Immature natural killer cell (primary cell): ENCODE results near the gene PDF. TPM values are rescaled to one million over a fixed set of nuclear protein-coding genes. Genes with fewer than 3 reads are reported as not detected.
"Not testable (repeated sequence)": the region's sequence is repeated elsewhere in the genome, so short reads cannot be mapped to it uniquely, and the experiment has no call there.

Experiments
- DNase-seq, 3 donors: peaks; one replicate each; pipeline ENCODE4 v3.0.0; 2022; ENCODE audit warnings: mixed read lengths in 1 of 3
- H3K27ac Mint-ChIP-seq, 6 donors: one replicate each; pipeline ENCODE4 v1.8.0; 2020; ENCODE audit warnings: mixed read lengths in 6 of 6, mild to moderate bottlenecking in 5 of 6, inconsistent platforms in 4 of 6, moderate library complexity in 3 of 6
- H3K27me3 Mint-ChIP-seq, 3 donors: one replicate each; pipeline ENCODE4 v1.8.0; 2020 to 2021; ENCODE audit warnings: low read depth in 3 of 3, mild to moderate bottlenecking in 3 of 3, mixed read lengths in 3 of 3, moderate library complexity in 3 of 3, inconsistent platforms in 1 of 3
- H3K36me3 Mint-ChIP-seq, 3 donors: one replicate each; pipeline ENCODE4 v1.8.0; 2020; ENCODE audit warnings: mixed read lengths in 3 of 3, inconsistent platforms in 2 of 3, mild to moderate bottlenecking in 2 of 3
- H3K4me1 Mint-ChIP-seq, 2 donors: one replicate each; pipeline ENCODE4 v1.8.0; 2020; ENCODE audit warnings: inconsistent platforms in 2 of 2, mild to moderate bottlenecking in 2 of 2, mixed read lengths in 2 of 2, moderate library complexity in 1 of 2
- H3K4me3 Mint-ChIP-seq, 5 donors: one replicate each; pipeline ENCODE4 v1.8.0; 2020; ENCODE audit warnings: mild to moderate bottlenecking in 5 of 5, mixed read lengths in 5 of 5, inconsistent platforms in 3 of 5, moderate library complexity in 3 of 5
- H3K9me3 Mint-ChIP-seq, 6 donors: one replicate each; pipeline ENCODE4 v1.8.0; 2020; ENCODE audit warnings: mild to moderate bottlenecking in 6 of 6, mixed read lengths in 6 of 6, inconsistent platforms in 4 of 6, moderate library complexity in 3 of 6
- polyA plus RNA-seq, 3 donors: library from polyadenylated mRNA; unstranded; fragments of 300-500 nt; fragmentation: Illumina TruSeq; gene quantifications; one replicate each; pipeline ENCODE4 v1.2.3, GENCODE V29; 2021

Gene PDF
- polyA plus RNA-seq, result 1 to 10 TPM; 6.3 to 10.0 (median 6.3) TPM

GRCh38 chr16:69330286-69331109, at the start of gene PDF:
Gene PDF (minus strand): TSS chr16:69330588. CDS start chr16:69330570, 18 bp downstream.
- H3K36me3 Mint-ChIP-seq, result peaks cover 3 to 17% (median 10%) of the 10 kb centered on the region in 3 donors

GRCh38 chr16:69378760-69379159, 48.4 kb upstream of the PDF start:
- no peak overlapping the region for H3K4me3 Mint-ChIP-seq

More at GRCh38 chr16:69330286-69331109, at the start of gene PDF:
- peak within 1 kb of the TSS in 5 of 6 donors; percentile 62 to 86 (median 83) for H3K27ac Mint-ChIP-seq
- peaks cover 29 to 31% of the 10 kb centered on the region in 2 donors for H3K4me1 Mint-ChIP-seq
- peak within 1 kb of the TSS; percentile 69 to 83 (median 80) for H3K4me3 Mint-ChIP-seq
- H3K27me3 Mint-ChIP-seq, result peaks cover 0 to 6% (median 6%) of the 10 kb centered on the region in 3 donors
- no peaks in the 10 kb centered on the region for H3K9me3 Mint-ChIP-seq
- peak; percentile 80 to 83 (median 81) for DNase-seq

GRCh38 chr16:69378036-69378435, 47.6 kb upstream of the PDF start:
- peaks cover 0 to 2% (median 2%) of the 10 kb centered on the region in 3 donors for H3K27me3 Mint-ChIP-seq
- peaks cover 0 to under 1% (median 0%) of the 10 kb centered on the region in 6 donors for H3K9me3 Mint-ChIP-seq
- H3K27ac Mint-ChIP-seq, result peak overlapping the region; percentile 10 to 74 (median 49)
- H3K4me1 Mint-ChIP-seq, result peaks cover 0 to 20% of the 10 kb centered on the region in 2 donors
- no peak for DNase-seq
- H3K36me3 Mint-ChIP-seq, result peaks cover 6 to 17% (median 12%) of the 10 kb centered on the region in 3 donors
- no peak overlapping the region for H3K4me3 Mint-ChIP-seq

More at GRCh38 chr16:69378760-69379159, 48.4 kb upstream of the PDF start:
- Mint-ChIP-seq H3K9me3 (no peaks in the 10 kb centered on the region), H3K27me3 (peaks cover 0 to 2% (median 0%) of the 10 kb centered on the region in 3 donors), H3K36me3 (peaks cover 6 to 17% (median 9%) of the 10 kb centered on the region in 3 donors), H3K27ac (peak overlapping the region in 2 of 6 donors; percentile 74), H3K4me1 (peaks cover 5 to 25% of the 10 kb centered on the region in 2 donors)
- no peak for DNase-seq

- Mint-ChIP-seq H3K27me3 (peaks cover 0 to 2% (median 1%) of the 10 kb centered on the region in 3 donors), H3K9me3 (peaks cover 0 to 3% (median 0%) of the 10 kb centered on the region in 6 donors), H3K4me3 (no peak overlapping the region), H3K36me3 (peaks cover 6 to 23% (median 16%) of the 10 kb centered on the region in 3 donors), H3K27ac (no peak overlapping the region), H3K4me1 (peaks cover 0 to 14% of the 10 kb centered on the region in 2 donors)
- no peak for DNase-seq
Measured at GRCh38 chr16:69376393-69377059, 46.1 kb upstream of the PDF start.

GRCh38 chr16:69373019-69373418, 42.6 kb upstream of the PDF start:
- Mint-ChIP-seq H3K27ac (peak overlapping the region in 1 of 6 donors; percentile 30), H3K4me1 (peaks cover 5 to 25% of the 10 kb centered on the region in 2 donors), H3K27me3 (peaks cover 0 to 2% (median 0%) of the 10 kb centered on the region in 3 donors), H3K4me3 (no peak overlapping the region), H3K36me3 (peaks cover 12 to 30% (median 24%) of the 10 kb centered on the region in 3 donors), H3K9me3 (peaks cover 0 to 4% (median 0%) of the 10 kb centered on the region in 6 donors)
- no peak for DNase-seq

- H3K4me3 Mint-ChIP-seq, result no peak overlapping the region
- H3K27ac Mint-ChIP-seq, result peak overlapping the region in 2 of 6 donors; percentile 49 to 55
- peaks cover 0 to 2% (median 0%) of the 10 kb centered on the region in 3 donors for H3K27me3 Mint-ChIP-seq
- H3K9me3 Mint-ChIP-seq, result peaks cover 0 to 4% (median 0%) of the 10 kb centered on the region in 6 donors
- H3K36me3 Mint-ChIP-seq, result peaks cover 7 to 37% (median 21%) of the 10 kb centered on the region in 3 donors
- H3K4me1 Mint-ChIP-seq, result peaks cover 5 to 25% of the 10 kb centered on the region in 2 donors
- DNase-seq, result no peak
Measured at GRCh38 chr16:69371564-69371963, 41.2 kb upstream of the PDF start.

- H3K36me3 Mint-ChIP-seq, result peaks cover 15 to 51% (median 25%) of the 10 kb centered on the region in 3 donors
Measured at GRCh38 chr16:69368866-69369265, 38.5 kb upstream of the PDF start.

GRCh38 chr16:69367980-69368379, 37.6 kb upstream of the PDF start:
- H3K27me3 Mint-ChIP-seq, result no peaks in the 10 kb centered on the region
- peak overlapping the region in 2 of 6 donors; percentile 9 to 23 for H3K27ac Mint-ChIP-seq
- no peak overlapping the region for H3K4me3 Mint-ChIP-seq
- no peak for DNase-seq
- peaks cover 15 to 55% (median 21%) of the 10 kb centered on the region in 3 donors for H3K36me3 Mint-ChIP-seq
- peaks cover 7 to 23% of the 10 kb centered on the region in 2 donors for H3K4me1 Mint-ChIP-seq
- H3K9me3 Mint-ChIP-seq, result peaks cover 0 to 3% (median 0%) of the 10 kb centered on the region in 6 donors

More at GRCh38 chr16:69368866-69369265, 38.5 kb upstream of the PDF start:
- no peak for DNase-seq
- peaks cover 0 to 2% (median 0%) of the 10 kb centered on the region in 3 donors for H3K27me3 Mint-ChIP-seq
- peaks cover 5 to 25% of the 10 kb centered on the region in 2 donors for H3K4me1 Mint-ChIP-seq
- H3K9me3 Mint-ChIP-seq, result peaks cover 0 to 4% (median 0%) of the 10 kb centered on the region in 6 donors
- H3K27ac Mint-ChIP-seq, result no peak overlapping the region
- H3K4me3 Mint-ChIP-seq, result no peak overlapping the region

- Mint-ChIP-seq H3K4me1 (peaks cover 7 to 20% of the 10 kb centered on the region in 2 donors), H3K9me3 (peaks cover 0 to under 1% (median 0%) of the 10 kb centered on the region in 6 donors), H3K36me3 (peaks cover 15 to 56% (median 17%) of the 10 kb centered on the region in 3 donors), H3K27ac (no peak overlapping the region), H3K27me3 (no peaks in the 10 kb centered on the region), H3K4me3 (no peak overlapping the region)
- no peak for DNase-seq
Measured at GRCh38 chr16:69366431-69366830, 36.0 kb upstream of the PDF start.

- no peaks in the 10 kb centered on the region for H3K9me3 Mint-ChIP-seq
- DNase-seq, result no peak
- peaks cover 7 to 20% of the 10 kb centered on the region in 2 donors for H3K4me1 Mint-ChIP-seq
- no peak overlapping the region for H3K4me3 Mint-ChIP-seq
- H3K27ac Mint-ChIP-seq, result no peak overlapping the region
- H3K27me3 Mint-ChIP-seq, result no peaks in the 10 kb centered on the region
- H3K36me3 Mint-ChIP-seq, result peaks cover 15 to 56% (median 16%) of the 10 kb centered on the region in 3 donors
Measured at GRCh38 chr16:69365901-69366300, 35.5 kb upstream of the PDF start.

- Mint-ChIP-seq H3K4me3 (no peak overlapping the region), H3K36me3 (peaks cover 4 to 42% (median 8%) of the 10 kb centered on the region in 3 donors), H3K27me3 (no peaks in the 10 kb centered on the region), H3K4me1 (peaks cover 2 to 3% of the 10 kb centered on the region in 2 donors), H3K27ac (peak overlapping the region in 2 of 6 donors; percentile 53 to 68), H3K9me3 (no peaks in the 10 kb centered on the region)
- no peak for DNase-seq
Measured at GRCh38 chr16:69364088-69364487, 33.7 kb upstream of the PDF start.

GRCh38 chr16:69363281-69363717, 32.9 kb upstream of the PDF start:
- H3K36me3 Mint-ChIP-seq, result peaks cover 4 to 40% (median 8%) of the 10 kb centered on the region in 3 donors
- peaks cover 0 to 2% of the 10 kb centered on the region in 2 donors for H3K4me1 Mint-ChIP-seq
- no peak for DNase-seq
- no peaks in the 10 kb centered on the region for H3K27me3 Mint-ChIP-seq
- no peaks in the 10 kb centered on the region for H3K9me3 Mint-ChIP-seq
- H3K27ac Mint-ChIP-seq, result peak overlapping the region in 2 of 6 donors; percentile 3 to 80
- no peak overlapping the region for H3K4me3 Mint-ChIP-seq

GRCh38 chr16:69360070-69360469, 29.7 kb upstream of the PDF start:
- not testable (repeated sequence) for DNase-seq, H3K27me3 Mint-ChIP-seq, H3K27ac Mint-ChIP-seq, H3K4me3 Mint-ChIP-seq, H3K4me1 Mint-ChIP-seq, H3K9me3 Mint-ChIP-seq
- peaks cover 2 to 33% (median 7%) of the 10 kb centered on the region in 3 donors for H3K36me3 Mint-ChIP-seq
